Mesothelial cell of epicardium (in vitro differentiated cells): ENCODE data around the gene UBALD1. TPM values are rescaled to one million over a fixed set of nuclear protein-coding genes. Genes with fewer than 3 reads are reported as not detected.

Experiments used
- DNase-seq, 2 experiments: peaks; one replicate each; pipeline ENCODE4 v3.0.0; 2021; ENCODE audit warnings: low spot score in 2 of 2; ENCODE audit not compliant: unreplicated experiment in 2 of 2
- H3K27ac Mint-ChIP-seq: 2 replicates; pipeline ENCODE4 v1.8.0; 2021; ENCODE audit warnings: mixed read lengths
- H3K27me3 Mint-ChIP-seq: 2 replicates; pipeline ENCODE4 v1.8.0; 2021; ENCODE audit warnings: low read depth, mixed read lengths
- H3K36me3 Mint-ChIP-seq: 2 replicates; pipeline ENCODE4 v1.8.0; 2021; ENCODE audit warnings: mixed read lengths
- H3K4me1 Mint-ChIP-seq: 2 replicates; pipeline ENCODE4 v1.8.0; 2021; ENCODE audit warnings: mixed read lengths
- H3K4me3 Mint-ChIP-seq: 2 replicates; pipeline ENCODE4 v1.8.0; 2021; ENCODE audit warnings: mild to moderate bottlenecking, moderate library complexity, mixed read lengths
- H3K9me3 Mint-ChIP-seq: 2 replicates; pipeline ENCODE4 v1.8.0; 2021; ENCODE audit warnings: mixed read lengths
- total RNA-seq: library from RNA; stranded (reverse); gene quantifications from 3 replicates; pipeline ENCODE4 v1.2.1, GENCODE V29; 2021
- TF ChIP-seq, protein P1 (sequence below): fragments of 200-600 bp; sonication (generic); IDR thresholded peaks from one replicate; pipeline ENCODE4 v1.5.0; 2021; ENCODE audit warnings: antibody characterized with exemption; ENCODE audit not compliant: unreplicated experiment

UBALD1 gene
- total RNA-seq, 1 donor from 2014 or later, result 59.3 TPM

DNA sequence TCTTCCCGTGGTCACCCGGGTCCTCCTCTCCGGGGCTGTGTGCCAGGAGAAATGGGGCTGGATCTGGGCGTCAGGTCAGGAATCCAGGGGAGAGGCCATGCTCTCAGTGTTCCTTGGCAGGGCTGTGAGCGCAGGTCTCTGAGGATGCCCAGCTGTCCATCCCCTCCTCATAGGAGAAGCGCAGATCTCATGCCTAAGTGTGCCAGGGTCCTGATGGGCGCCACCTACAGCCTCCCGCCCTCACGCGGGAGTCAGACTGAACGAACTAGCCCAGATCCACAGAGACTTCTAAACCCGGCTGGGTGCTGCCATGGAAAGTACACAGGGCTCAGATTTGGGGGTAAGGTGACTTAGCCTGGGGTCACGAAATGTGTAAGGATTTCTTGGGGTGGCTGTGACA lies 34.2 kb upstream of the UBALD1 start:
- TF ChIP-seq, protein P1, sequence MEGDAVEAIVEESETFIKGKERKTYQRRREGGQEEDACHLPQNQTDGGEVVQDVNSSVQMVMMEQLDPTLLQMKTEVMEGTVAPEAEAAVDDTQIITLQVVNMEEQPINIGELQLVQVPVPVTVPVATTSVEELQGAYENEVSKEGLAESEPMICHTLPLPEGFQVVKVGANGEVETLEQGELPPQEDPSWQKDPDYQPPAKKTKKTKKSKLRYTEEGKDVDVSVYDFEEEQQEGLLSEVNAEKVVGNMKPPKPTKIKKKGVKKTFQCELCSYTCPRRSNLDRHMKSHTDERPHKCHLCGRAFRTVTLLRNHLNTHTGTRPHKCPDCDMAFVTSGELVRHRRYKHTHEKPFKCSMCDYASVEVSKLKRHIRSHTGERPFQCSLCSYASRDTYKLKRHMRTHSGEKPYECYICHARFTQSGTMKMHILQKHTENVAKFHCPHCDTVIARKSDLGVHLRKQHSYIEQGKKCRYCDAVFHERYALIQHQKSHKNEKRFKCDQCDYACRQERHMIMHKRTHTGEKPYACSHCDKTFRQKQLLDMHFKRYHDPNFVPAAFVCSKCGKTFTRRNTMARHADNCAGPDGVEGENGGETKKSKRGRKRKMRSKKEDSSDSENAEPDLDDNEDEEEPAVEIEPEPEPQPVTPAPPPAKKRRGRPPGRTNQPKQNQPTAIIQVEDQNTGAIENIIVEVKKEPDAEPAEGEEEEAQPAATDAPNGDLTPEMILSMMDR, result no peak
- Mint-ChIP-seq H3K27ac (no peak overlapping the region), H3K27me3 (no peaks in the 10 kb centered on the region)

DNA sequence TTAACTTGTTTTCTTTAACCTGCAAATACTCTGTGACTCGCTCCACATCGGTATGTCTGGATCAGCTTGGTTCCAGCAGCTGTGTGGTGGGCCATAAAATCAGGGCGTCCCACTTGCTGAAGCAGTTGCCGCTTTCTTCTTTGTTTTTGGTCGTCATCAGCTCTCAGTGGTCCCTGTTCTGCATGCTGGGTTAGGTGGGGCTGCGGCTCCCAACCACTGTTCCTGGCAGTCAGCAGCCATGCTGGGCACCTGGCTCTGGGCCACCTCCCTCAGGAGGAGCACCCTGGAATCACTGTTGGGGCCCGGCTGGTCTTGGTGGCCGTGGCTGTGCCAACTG lies 32.9 kb upstream of the UBALD1 start:
- Mint-ChIP-seq H3K9me3 (peaks cover 3% of the 10 kb centered on the region), H3K36me3 (peaks cover 33% of the 10 kb centered on the region), H3K27me3 (no peaks in the 10 kb centered on the region), H3K4me1 (no peaks in the 10 kb centered on the region), H3K27ac (no peak overlapping the region), H3K4me3 (no peak overlapping the region)
- TF ChIP-seq, protein P1, result no peak
- no peak for DNase-seq

More for the DNA sequence above, 34.2 kb upstream of the UBALD1 start:
- no peak for DNase-seq
- peaks cover 3% of the 10 kb centered on the region for H3K9me3 Mint-ChIP-seq
- no peak overlapping the region for H3K4me3 Mint-ChIP-seq
- H3K4me1 Mint-ChIP-seq, result no peaks in the 10 kb centered on the region
- H3K36me3 Mint-ChIP-seq, result peaks cover 38% of the 10 kb centered on the region

- Mint-ChIP-seq H3K4me1 (no peaks in the 10 kb centered on the region), H3K27ac (no peak overlapping the region), H3K36me3 (peaks cover 33% of the 10 kb centered on the region), H3K27me3 (no peaks in the 10 kb centered on the region), H3K9me3 (peaks cover 3% of the 10 kb centered on the region), H3K4me3 (no peak overlapping the region)
- TF ChIP-seq, protein P1, result no peak
- DNase-seq, result no peak
Observed at GRCh38 chr16:4646773-4647643, 32.3 kb upstream of the UBALD1 start.

GRCh38 chr16:4641895-4642294 lies 27.2 kb upstream of the UBALD1 start:
- TF ChIP-seq, protein P1, result no peak
- Mint-ChIP-seq H3K36me3 (peaks cover 8% of the 10 kb centered on the region), H3K4me3 (no peak overlapping the region), H3K27me3 (no peaks in the 10 kb centered on the region), H3K4me1 (no peaks in the 10 kb centered on the region), H3K27ac (no peak overlapping the region), H3K9me3 (no peaks in the 10 kb centered on the region)
- no peak for DNase-seq

GRCh38 chr16:4641306-4641687 lies 26.6 kb upstream of the UBALD1 start:
- Mint-ChIP-seq H3K27me3 (no peaks in the 10 kb centered on the region), H3K4me1 (no peaks in the 10 kb centered on the region), H3K27ac (no peak overlapping the region), H3K9me3 (no peaks in the 10 kb centered on the region), H3K4me3 (no peak overlapping the region), H3K36me3 (peaks cover 10% of the 10 kb centered on the region)
- DNase-seq, result no peak
- TF ChIP-seq, protein P1, result no peak
